Transverse colon (tissue), 4 donors: Measurements from ENCODE around the gene ZNF148.

Experiments used
- CTCF ChIP-seq, 5 experiments: fragments of 200-600 bp in 3 of 5; fragments of 450-650 bp in 2 of 5; sonication (generic) in 3 of 5; IDR thresholded peaks; 1 replicate in 2 of 5; 2 replicates in 3 of 5; pipeline ENCODE4 v1.5.1; 2016 to 2017; ENCODE audit warnings: antibody characterized with exemption in 5 of 5, inconsistent platforms in 3 of 5, mild to moderate bottlenecking in 2 of 5, moderate library complexity in 1 of 5
- POLR2AphosphoS5 ChIP-seq, 3 donors: sonication (generic); formaldehyde crosslinking; IDR thresholded peaks; one replicate each; pipeline ENCODE4 v1.6.1; 2016; ENCODE audit warnings: antibody characterized with exemption in 3 of 3

GRCh38 chr3:125229707-125230106, 145.4 kb downstream of the ZNF148 start:
- TF ChIP-seq POLR2AphosphoS5 (IDR thresholded peaks at IDR 0.05) (no peak), CTCF (IDR thresholded peaks at IDR 0.05) (no peak)
